ENCODE measurements around the gene KLK2. TPM values are rescaled to one million over a fixed set of nuclear protein-coding genes. Genes with fewer than 3 reads are reported as not detected.

The KLK2 gene
- total RNA-seq, 6 experiments from 2014 or later: not detected

DNA sequence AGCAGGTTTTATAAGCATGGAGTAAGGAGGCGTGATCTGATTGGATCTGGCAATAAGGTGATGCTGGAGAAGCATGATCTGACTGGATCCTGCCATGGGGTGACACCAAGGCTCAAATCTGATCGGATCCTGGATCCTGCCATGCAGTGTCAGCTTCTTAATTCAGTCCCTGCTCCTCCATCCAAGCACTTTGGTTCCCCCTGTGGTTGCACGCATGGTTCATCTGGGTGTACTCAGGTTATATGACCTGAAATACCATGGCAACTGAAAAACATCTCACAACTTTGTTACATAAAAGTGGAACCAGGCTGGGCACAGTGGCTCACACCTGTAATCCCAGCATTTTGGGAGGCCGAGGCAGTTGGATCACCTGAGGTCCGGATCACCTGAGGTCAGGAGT is 55.6 kb downstream of the KLK2 start:
- H3K9me3 Mint-ChIP-seq: no peaks in the 10 kb centered on the region
- peaks cover 17% of the 10 kb centered on the region for H3K27me3 Mint-ChIP-seq (ENCODE audit: insufficient read depth)

More for the DNA sequence above, 55.6 kb downstream of the KLK2 start:
- Mint-ChIP-seq H3K4me3 (no peak overlapping the region), H3K27ac (no peak overlapping the region), H3K4me1 (ENCODE audit: low read depth) (peaks cover 8% of the 10 kb centered on the region), H3K36me3 (ENCODE audit: low read depth) (no peaks in the 10 kb centered on the region)
- TF ChIP-seq, protein P1, sequence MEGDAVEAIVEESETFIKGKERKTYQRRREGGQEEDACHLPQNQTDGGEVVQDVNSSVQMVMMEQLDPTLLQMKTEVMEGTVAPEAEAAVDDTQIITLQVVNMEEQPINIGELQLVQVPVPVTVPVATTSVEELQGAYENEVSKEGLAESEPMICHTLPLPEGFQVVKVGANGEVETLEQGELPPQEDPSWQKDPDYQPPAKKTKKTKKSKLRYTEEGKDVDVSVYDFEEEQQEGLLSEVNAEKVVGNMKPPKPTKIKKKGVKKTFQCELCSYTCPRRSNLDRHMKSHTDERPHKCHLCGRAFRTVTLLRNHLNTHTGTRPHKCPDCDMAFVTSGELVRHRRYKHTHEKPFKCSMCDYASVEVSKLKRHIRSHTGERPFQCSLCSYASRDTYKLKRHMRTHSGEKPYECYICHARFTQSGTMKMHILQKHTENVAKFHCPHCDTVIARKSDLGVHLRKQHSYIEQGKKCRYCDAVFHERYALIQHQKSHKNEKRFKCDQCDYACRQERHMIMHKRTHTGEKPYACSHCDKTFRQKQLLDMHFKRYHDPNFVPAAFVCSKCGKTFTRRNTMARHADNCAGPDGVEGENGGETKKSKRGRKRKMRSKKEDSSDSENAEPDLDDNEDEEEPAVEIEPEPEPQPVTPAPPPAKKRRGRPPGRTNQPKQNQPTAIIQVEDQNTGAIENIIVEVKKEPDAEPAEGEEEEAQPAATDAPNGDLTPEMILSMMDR (IDR thresholded peaks at IDR 0.05): no peak
- DNase-seq: no peak

Other genes with a start within 250 kb of the KLK2 start
- not detected for gene SYT3, start 233.6 kb upstream of the KLK2 start, total RNA-seq (2021; fragmentation: NEBNext Ultra II Directional; extraction: Animal tissue kit (Norgen Biotek cat#: 25700))
- under 1 TPM in 3 of 6 experiments, not detected in 3; 0.64 to 0.94 (median 0.68) TPM for gene C19orf81, start 224.0 kb upstream of the KLK2 start, total RNA-seq (2021; fragmentation: NEBNext Ultra II Directional; extraction: Animal tissue kit (Norgen Biotek cat#: 25700))
- gene SHANK1, start 153.6 kb upstream of the KLK2 start, total RNA-seq (2021; fragmentation: NEBNext Ultra II Directional; extraction: Animal tissue kit (Norgen Biotek cat#: 25700)): 10 to 100 TPM in 4 of 6 experiments, 1 to 10 TPM in 2; 5.4 to 16.7 (median 14.7) TPM
- 100 to 1,000 TPM; 140 to 182 (median 164) TPM for gene CLEC11A, start 150.1 kb upstream of the KLK2 start, total RNA-seq (2021; fragmentation: NEBNext Ultra II Directional; extraction: Animal tissue kit (Norgen Biotek cat#: 25700))
- gene GPR32, start 103.0 kb upstream of the KLK2 start, total RNA-seq (2021; fragmentation: NEBNext Ultra II Directional; extraction: Animal tissue kit (Norgen Biotek cat#: 25700)): not detected
- gene ACP4, start 83.0 kb upstream of the KLK2 start, total RNA-seq (2021; fragmentation: NEBNext Ultra II Directional; extraction: Animal tissue kit (Norgen Biotek cat#: 25700)): not detected
- not detected for gene KLK1, start 49.7 kb upstream of the KLK2 start, total RNA-seq (2021; fragmentation: NEBNext Ultra II Directional; extraction: Animal tissue kit (Norgen Biotek cat#: 25700))
- gene KLK15, start 39.9 kb upstream of the KLK2 start, total RNA-seq (2021; fragmentation: NEBNext Ultra II Directional; extraction: Animal tissue kit (Norgen Biotek cat#: 25700)): not detected
- gene KLK3, start 18.5 kb upstream of the KLK2 start, total RNA-seq (2021; fragmentation: NEBNext Ultra II Directional; extraction: Animal tissue kit (Norgen Biotek cat#: 25700)): not detected
- gene KLK4, start 38.0 kb downstream of the KLK2 start, total RNA-seq (2021; fragmentation: NEBNext Ultra II Directional; extraction: Animal tissue kit (Norgen Biotek cat#: 25700)): not detected
- gene KLK5, start 79.6 kb downstream of the KLK2 start, total RNA-seq (2021; fragmentation: NEBNext Ultra II Directional; extraction: Animal tissue kit (Norgen Biotek cat#: 25700)): not detected
- gene KLK6, start 96.2 kb downstream of the KLK2 start, total RNA-seq (2021; fragmentation: NEBNext Ultra II Directional; extraction: Animal tissue kit (Norgen Biotek cat#: 25700)): not detected
- not detected for gene KLK7, start 110.5 kb downstream of the KLK2 start, total RNA-seq (2021; fragmentation: NEBNext Ultra II Directional; extraction: Animal tissue kit (Norgen Biotek cat#: 25700))
- gene KLK8, start 128.2 kb downstream of the KLK2 start, total RNA-seq (2021; fragmentation: NEBNext Ultra II Directional; extraction: Animal tissue kit (Norgen Biotek cat#: 25700)): not detected
- gene KLK10, start 146.3 kb downstream of the KLK2 start, total RNA-seq (2021; fragmentation: NEBNext Ultra II Directional; extraction: Animal tissue kit (Norgen Biotek cat#: 25700)): not detected
- not detected for gene KLK11, start 153.2 kb downstream of the KLK2 start, total RNA-seq (2021; fragmentation: NEBNext Ultra II Directional; extraction: Animal tissue kit (Norgen Biotek cat#: 25700))
- gene KLK12, start 161.6 kb downstream of the KLK2 start, total RNA-seq (2021; fragmentation: NEBNext Ultra II Directional; extraction: Animal tissue kit (Norgen Biotek cat#: 25700)): not detected
- not detected for gene KLK13, start 191.7 kb downstream of the KLK2 start, total RNA-seq (2021; fragmentation: NEBNext Ultra II Directional; extraction: Animal tissue kit (Norgen Biotek cat#: 25700))
- gene KLK14, start 209.4 kb downstream of the KLK2 start, total RNA-seq (2021; fragmentation: NEBNext Ultra II Directional; extraction: Animal tissue kit (Norgen Biotek cat#: 25700)): under 1 TPM in 1 of 6 experiments, not detected in 5; 0.23 TPM
- 1 to 10 TPM; 5.0 to 8.9 (median 5.9) TPM for gene CTU1, start 235.0 kb downstream of the KLK2 start, total RNA-seq (2021; fragmentation: NEBNext Ultra II Directional; extraction: Animal tissue kit (Norgen Biotek cat#: 25700))